ENCODE data around the gene PGP.

PGP gene

DNA sequence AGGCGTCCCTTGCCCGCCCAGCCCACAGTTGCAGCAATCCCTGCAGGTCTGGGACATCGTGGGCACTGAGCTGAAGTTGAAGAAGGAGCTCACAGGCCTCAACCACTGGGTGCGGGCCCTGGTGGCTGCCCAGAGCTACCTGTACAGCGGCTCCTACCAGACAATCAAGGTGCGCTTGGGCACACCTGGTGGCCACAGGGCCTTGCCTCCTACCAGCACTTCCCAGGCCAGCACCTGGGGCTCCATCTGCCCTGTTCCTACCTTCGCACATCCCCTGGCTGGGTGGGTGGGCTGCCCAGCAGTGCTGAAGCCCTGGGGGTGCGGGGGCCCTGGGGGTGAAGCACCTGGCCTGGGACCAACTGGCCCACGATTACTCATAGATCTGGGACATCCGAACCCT, 39.2 kb downstream of the PGP start:
- H3K9ac ChIP-seq (ENCODE audit: low read length): no peak overlapping the region
- H3K4me1 ChIP-seq (ENCODE audit: control insufficient read depth, low read depth, low read length): no peaks in the 10 kb centered on the region
- H3K9me3 ChIP-seq (ENCODE audit: control insufficient read depth, low read depth, low read length): no peaks in the 10 kb centered on the region
- H3K4me3 ChIP-seq (ENCODE audit: low read length): no peak overlapping the region
- H3K27ac ChIP-seq (ENCODE audit: low read length): no peak overlapping the region
- no peaks in the 10 kb centered on the region for H3K27me3 ChIP-seq (ENCODE audit: control insufficient read depth, insufficient read depth, low read length)
- H3K36me3 ChIP-seq (ENCODE audit: control insufficient read depth, low read depth, low read length): peaks cover 36% of the 10 kb centered on the region

GRCh38 chr16:2174396-2175131, 40.1 kb downstream of the PGP start:
- Histone ChIP-seq H3K36me3 (ENCODE audit: control insufficient read depth, low read depth, low read length) (peaks cover 38% of the 10 kb centered on the region), H3K27me3 (ENCODE audit: control insufficient read depth, insufficient read depth, low read length) (no peaks in the 10 kb centered on the region), H3K9me3 (ENCODE audit: control insufficient read depth, low read depth, low read length) (no peaks in the 10 kb centered on the region), H3K4me3 (ENCODE audit: low read length) (no peak overlapping the region), H3K9ac (ENCODE audit: low read length) (no peak overlapping the region), H3K4me1 (ENCODE audit: control insufficient read depth, low read depth, low read length) (no peaks in the 10 kb centered on the region), H3K27ac (ENCODE audit: low read length) (no peak overlapping the region)

DNA sequence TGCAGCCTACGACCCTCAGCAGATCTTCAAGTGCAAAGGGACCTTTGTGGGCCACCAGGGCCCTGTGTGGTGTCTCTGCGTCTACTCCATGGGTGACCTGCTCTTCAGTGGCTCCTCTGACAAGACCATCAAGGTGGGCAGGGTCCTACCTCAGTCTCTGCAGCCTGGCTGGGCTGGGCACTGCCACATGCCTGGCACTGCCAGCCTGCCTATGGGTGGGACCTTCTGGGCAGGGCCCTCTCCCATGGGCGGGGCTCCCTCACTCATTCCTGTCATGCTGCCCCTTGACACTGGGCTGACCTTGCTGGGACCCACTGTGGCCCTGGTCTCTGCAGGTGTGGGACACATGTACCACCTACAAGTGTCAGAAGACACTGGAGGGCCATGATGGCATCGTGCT, 40.7 kb downstream of the PGP start:
- Histone ChIP-seq H3K4me1 (ENCODE audit: control insufficient read depth, low read depth, low read length) (no peaks in the 10 kb centered on the region), H3K9ac (ENCODE audit: low read length) (no peak overlapping the region), H3K36me3 (ENCODE audit: control insufficient read depth, low read depth, low read length) (peaks cover 40% of the 10 kb centered on the region), H3K9me3 (ENCODE audit: control insufficient read depth, low read depth, low read length) (no peaks in the 10 kb centered on the region), H3K4me3 (ENCODE audit: low read length) (no peak overlapping the region), H3K27ac (ENCODE audit: low read length) (no peak overlapping the region), H3K27me3 (ENCODE audit: control insufficient read depth, insufficient read depth, low read length) (no peaks in the 10 kb centered on the region)

DNA sequence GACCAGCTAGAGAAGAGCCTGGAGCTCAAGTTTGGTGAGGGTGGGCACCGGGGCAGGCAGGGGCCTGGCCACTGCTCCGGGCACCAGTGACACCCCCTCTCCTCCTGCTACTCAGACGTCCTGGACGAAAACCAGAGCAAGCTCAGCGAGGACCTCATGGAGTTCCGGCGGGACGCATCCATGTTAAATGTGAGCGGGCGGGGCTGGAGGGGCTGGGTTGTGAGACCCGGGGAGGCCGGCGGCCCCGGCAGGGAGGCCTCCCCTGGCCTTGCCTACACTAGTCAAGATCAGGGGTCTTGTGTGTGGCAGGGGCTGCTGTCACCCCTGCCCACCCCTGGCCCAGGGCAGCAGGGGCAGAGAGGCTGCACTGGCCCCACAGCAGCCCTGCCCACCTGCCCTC, 41.3 kb downstream of the PGP start:
- Histone ChIP-seq H3K4me1 (ENCODE audit: control insufficient read depth, low read depth, low read length) (no peaks in the 10 kb centered on the region), H3K9me3 (ENCODE audit: control insufficient read depth, low read depth, low read length) (no peaks in the 10 kb centered on the region), H3K27ac (ENCODE audit: low read length) (no peak overlapping the region), H3K9ac (ENCODE audit: low read length) (no peak overlapping the region), H3K4me3 (ENCODE audit: low read length) (no peak overlapping the region), H3K36me3 (ENCODE audit: control insufficient read depth, low read depth, low read length) (peaks cover 43% of the 10 kb centered on the region), H3K27me3 (ENCODE audit: control insufficient read depth, insufficient read depth, low read length) (no peaks in the 10 kb centered on the region)

DNA sequence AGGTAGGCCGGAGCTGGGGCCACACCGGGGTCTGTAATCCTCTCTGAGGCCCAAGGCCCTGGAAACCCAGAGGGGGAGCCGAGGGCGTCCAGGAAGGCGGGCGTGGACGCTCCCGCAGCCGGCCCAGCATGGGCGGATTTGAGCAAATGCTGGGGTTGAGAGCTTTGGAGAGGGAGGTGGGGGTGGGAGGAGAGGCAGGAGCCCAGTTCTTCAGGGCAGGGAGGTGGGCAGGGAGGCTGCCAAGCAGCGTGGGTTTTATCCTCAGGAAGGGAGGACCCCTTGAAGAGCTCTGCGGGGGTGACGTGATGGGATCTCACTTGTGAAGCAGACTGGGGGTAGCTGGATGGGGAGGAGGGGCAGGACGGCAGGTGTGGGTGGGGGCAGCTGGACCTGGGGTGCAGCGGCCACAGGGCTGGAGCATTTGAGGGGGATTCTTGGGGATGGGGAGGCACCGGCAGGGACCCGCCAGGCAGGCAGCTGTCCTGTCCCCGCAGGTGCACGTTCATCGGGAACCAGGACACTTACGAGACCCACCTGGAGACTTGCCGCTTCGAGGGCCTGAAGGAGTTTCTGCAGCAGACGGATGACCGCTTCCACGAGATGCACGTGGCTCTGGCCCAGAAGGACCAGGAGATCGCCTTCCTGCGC, 41.8 kb downstream of the PGP start:
- H3K9me3 ChIP-seq (ENCODE audit: control insufficient read depth, low read depth, low read length): no peaks in the 10 kb centered on the region
- H3K36me3 ChIP-seq (ENCODE audit: control insufficient read depth, low read depth, low read length): peaks cover 48% of the 10 kb centered on the region
- no peak overlapping the region for H3K4me3 ChIP-seq (ENCODE audit: low read length)
- H3K9ac ChIP-seq (ENCODE audit: low read length): no peak overlapping the region
- H3K27me3 ChIP-seq (ENCODE audit: control insufficient read depth, insufficient read depth, low read length): no peaks in the 10 kb centered on the region
- H3K27ac ChIP-seq (ENCODE audit: low read length): no peak overlapping the region
- no peaks in the 10 kb centered on the region for H3K4me1 ChIP-seq (ENCODE audit: control insufficient read depth, low read depth, low read length)

DNA sequence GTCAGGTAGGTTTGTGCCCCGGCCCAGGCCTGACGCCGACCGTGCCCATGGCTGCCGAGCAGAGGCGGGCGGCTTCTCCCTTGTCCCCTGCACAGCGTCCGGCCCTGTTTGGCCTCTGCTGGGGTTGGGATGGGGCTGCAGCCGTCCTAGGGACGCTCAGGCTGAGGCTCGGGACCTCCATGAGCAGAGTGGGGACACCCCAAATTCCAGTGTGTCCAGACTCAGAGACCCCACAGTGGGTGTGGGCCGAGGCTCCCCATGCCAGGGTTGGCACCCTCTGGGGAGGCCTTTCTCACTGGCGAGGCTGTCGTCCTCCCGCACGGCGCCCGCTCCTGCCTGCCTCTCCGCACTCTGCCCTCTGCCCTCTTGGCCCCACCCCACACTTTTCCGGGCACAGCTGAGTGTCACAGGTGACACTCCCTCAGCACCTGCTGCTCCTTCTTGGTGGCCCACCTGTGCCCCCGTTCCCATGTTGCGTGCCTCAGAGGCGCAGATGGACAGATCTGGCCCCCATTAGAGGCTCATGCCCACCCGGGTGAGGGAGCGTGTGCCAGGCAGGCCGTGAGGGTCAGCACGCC, 43.0 kb downstream of the PGP start:
- Histone ChIP-seq H3K4me1 (ENCODE audit: control insufficient read depth, low read depth, low read length) (no peaks in the 10 kb centered on the region), H3K4me3 (ENCODE audit: low read length) (no peak overlapping the region), H3K27ac (ENCODE audit: low read length) (no peak overlapping the region), H3K36me3 (ENCODE audit: control insufficient read depth, low read depth, low read length) (peaks cover 55% of the 10 kb centered on the region), H3K27me3 (ENCODE audit: control insufficient read depth, insufficient read depth, low read length) (no peaks in the 10 kb centered on the region), H3K9ac (ENCODE audit: low read length) (no peak overlapping the region), H3K9me3 (ENCODE audit: control insufficient read depth, low read depth, low read length) (no peaks in the 10 kb centered on the region)

DNA sequence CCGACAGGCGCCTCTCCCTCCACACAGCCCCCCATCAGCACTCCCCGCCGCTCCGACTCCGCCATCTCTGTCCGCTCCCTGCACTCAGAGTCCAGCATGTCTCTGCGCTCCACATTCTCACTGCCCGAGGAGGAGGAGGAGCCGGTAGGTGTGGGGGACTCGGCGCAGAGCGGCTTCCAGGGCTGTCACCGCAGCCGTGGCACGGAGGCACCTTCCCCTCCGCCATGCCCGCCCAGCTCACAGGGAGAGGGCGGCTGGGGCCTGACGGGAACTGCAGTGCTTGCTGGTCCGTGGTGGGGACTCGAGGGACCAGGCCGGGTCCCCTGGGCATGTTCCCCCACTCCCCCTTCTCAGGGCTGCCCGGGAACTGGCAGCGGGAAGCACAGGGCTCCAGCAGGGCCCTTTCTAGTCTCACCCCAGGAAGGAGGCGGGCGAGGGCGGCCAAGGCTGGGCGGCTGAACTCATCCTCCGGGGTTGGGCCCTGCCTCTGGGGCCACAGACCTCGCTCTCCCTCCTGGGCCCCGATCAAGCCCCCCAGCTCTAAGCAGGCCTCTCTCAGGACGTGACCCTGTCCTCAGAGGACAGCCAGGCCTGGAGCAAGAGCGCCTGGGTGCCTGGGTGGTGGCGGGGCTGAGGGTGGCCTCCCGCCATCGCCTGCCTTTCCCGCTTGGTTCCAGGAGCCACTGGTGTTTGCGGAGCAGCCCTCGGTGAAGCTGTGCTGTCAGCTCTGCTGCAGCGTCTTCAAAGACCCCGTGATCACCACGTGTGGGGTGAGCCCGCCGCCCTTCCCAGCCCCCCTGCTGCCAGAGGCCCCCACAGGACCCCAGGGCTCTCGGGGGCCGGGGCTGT, 43.8 kb downstream of the PGP start:
- Histone ChIP-seq H3K27ac (ENCODE audit: low read length) (no peak overlapping the region), H3K36me3 (ENCODE audit: control insufficient read depth, low read depth, low read length) (peaks cover 58% of the 10 kb centered on the region), H3K27me3 (ENCODE audit: control insufficient read depth, insufficient read depth, low read length) (no peaks in the 10 kb centered on the region), H3K4me1 (ENCODE audit: control insufficient read depth, low read depth, low read length) (no peaks in the 10 kb centered on the region), H3K9ac (ENCODE audit: low read length) (no peak overlapping the region), H3K9me3 (ENCODE audit: control insufficient read depth, low read depth, low read length) (no peaks in the 10 kb centered on the region), H3K4me3 (ENCODE audit: low read length) (no peak overlapping the region)

- no peaks in the 10 kb centered on the region for H3K4me1 ChIP-seq (ENCODE audit: control insufficient read depth, low read depth, low read length)
- no peaks in the 10 kb centered on the region for H3K27me3 ChIP-seq (ENCODE audit: control insufficient read depth, insufficient read depth, low read length)
- no peak overlapping the region for H3K9ac ChIP-seq (ENCODE audit: low read length)
- H3K9me3 ChIP-seq (ENCODE audit: control insufficient read depth, low read depth, low read length): no peaks in the 10 kb centered on the region
- H3K36me3 ChIP-seq (ENCODE audit: control insufficient read depth, low read depth, low read length): peaks cover 52% of the 10 kb centered on the region
- H3K4me3 ChIP-seq (ENCODE audit: low read length): no peak overlapping the region
- H3K27ac ChIP-seq (ENCODE audit: low read length): no peak overlapping the region
Measured at GRCh38 chr16:2170080-2170479, 44.6 kb downstream of the PGP start.

GRCh38 chr16:2167068-2167638, 47.5 kb downstream of the PGP start:
- no peak overlapping the region for H3K27ac ChIP-seq (ENCODE audit: low read length)
- no peak overlapping the region for H3K4me3 ChIP-seq (ENCODE audit: low read length)
- H3K36me3 ChIP-seq (ENCODE audit: control insufficient read depth, low read depth, low read length): peaks cover 32% of the 10 kb centered on the region
- H3K4me1 ChIP-seq (ENCODE audit: control insufficient read depth, low read depth, low read length): no peaks in the 10 kb centered on the region
- H3K9me3 ChIP-seq (ENCODE audit: control insufficient read depth, low read depth, low read length): no peaks in the 10 kb centered on the region
- no peak overlapping the region for H3K9ac ChIP-seq (ENCODE audit: low read length)
- no peaks in the 10 kb centered on the region for H3K27me3 ChIP-seq (ENCODE audit: control insufficient read depth, insufficient read depth, low read length)

GRCh38 chr16:2166263-2167067, 48.2 kb downstream of the PGP start:
- H3K4me1 ChIP-seq (ENCODE audit: control insufficient read depth, low read depth, low read length): no peaks in the 10 kb centered on the region
- no peaks in the 10 kb centered on the region for H3K9me3 ChIP-seq (ENCODE audit: control insufficient read depth, low read depth, low read length)
- H3K4me3 ChIP-seq (ENCODE audit: low read length): no peak overlapping the region
- no peak overlapping the region for H3K9ac ChIP-seq (ENCODE audit: low read length)
- peaks cover 32% of the 10 kb centered on the region for H3K36me3 ChIP-seq (ENCODE audit: control insufficient read depth, low read depth, low read length)
- H3K27ac ChIP-seq (ENCODE audit: low read length): no peak overlapping the region
- no peaks in the 10 kb centered on the region for H3K27me3 ChIP-seq (ENCODE audit: control insufficient read depth, insufficient read depth, low read length)
